ENCODE measurements around the gene ELOVL1.

Gene ELOVL1

DNA sequence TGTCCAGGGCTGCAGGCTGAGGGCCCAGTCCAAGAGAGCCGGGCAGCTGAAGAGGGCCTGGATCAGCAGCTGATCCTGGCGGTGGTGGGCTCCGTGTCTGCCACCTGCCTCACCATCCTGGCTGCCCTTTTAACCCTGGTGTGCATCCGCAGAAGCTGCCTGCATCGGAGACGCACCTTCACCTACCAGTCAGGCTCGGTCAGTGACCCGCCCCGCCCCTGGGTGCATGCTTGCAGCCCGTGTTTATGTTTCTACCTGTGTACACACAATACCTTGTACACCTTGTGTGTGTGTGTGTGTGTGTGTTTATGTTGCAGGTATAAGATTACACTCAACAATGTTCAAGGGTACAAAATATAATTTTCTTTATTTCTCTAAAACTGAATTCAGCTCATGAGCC lies 54.0 kb downstream of the ELOVL1 start:
- H3K4me3 ChIP-seq (ENCODE audit: low read length): no peak overlapping the region
- no peak for DNase-seq (ENCODE audit: low read depth, low spot score)
